Kidney glomerular epithelial cell (primary cell): ENCODE results near the gene ZNF219.

ENCODE experiments used
- DNase-seq: peaks from one replicate; lab custom pipeline; 2025; lab: John Stamatoyannopoulos, UW

ZNF219 gene

GRCh38 chr14:21087294-21088091 is 11.0 kb downstream of the ZNF219 start:
- peak; percentile 82 for DNase-seq

DNA sequence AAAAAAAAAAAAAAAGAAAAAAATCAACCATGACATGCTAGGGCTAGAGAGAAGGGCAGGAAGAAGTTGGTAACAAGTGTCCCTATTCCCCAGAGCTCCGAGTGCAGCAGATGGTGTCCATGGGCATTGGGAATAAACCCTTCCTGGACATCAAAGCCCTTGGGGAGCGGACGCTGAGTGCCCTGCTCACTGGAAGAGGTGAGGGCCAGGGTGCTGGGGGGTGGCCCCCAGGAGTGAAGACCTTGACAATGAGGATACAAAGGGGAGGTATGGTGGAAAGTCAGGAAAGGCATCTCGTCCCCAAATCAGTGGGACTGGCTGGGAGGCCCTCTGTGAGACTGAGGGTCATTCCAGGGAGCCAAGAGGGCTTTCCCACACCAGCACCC is 11.6 kb downstream of the ZNF219 start:
- no peak for DNase-seq

GRCh38 chr14:21084998-21085853 is 13.2 kb downstream of the ZNF219 start:
- peak; percentile 91 for DNase-seq

DNA sequence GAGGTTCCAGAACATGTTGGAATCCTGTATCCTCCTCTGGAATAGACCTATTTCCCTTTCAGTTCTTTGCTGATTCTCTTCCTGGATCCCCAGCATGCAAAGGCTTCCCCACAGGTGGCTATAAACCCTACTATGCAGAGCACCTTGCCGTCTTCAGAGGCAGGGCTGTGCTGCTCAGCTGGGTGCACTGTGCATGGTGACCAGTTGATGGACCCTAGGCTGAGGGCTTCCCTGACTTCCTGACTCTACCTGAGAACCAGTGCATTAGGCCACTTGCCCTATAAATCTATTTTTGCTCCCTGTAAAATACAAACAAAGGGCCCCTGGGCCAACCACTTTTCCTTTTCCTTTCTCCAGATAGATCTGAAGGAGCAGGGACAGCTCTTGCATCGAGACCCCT is 14.1 kb downstream of the ZNF219 start:
- no peak for DNase-seq

GRCh38 chr14:21083565-21084325 is 14.7 kb downstream of the ZNF219 start:
- no peak for DNase-seq

- DNase-seq, result no peak
Measured at GRCh38 chr14:21081521-21082142, 16.8 kb downstream of the ZNF219 start.

- no peak for DNase-seq
Measured at GRCh38 chr14:21078726-21079125, 19.7 kb downstream of the ZNF219 start.

DNA sequence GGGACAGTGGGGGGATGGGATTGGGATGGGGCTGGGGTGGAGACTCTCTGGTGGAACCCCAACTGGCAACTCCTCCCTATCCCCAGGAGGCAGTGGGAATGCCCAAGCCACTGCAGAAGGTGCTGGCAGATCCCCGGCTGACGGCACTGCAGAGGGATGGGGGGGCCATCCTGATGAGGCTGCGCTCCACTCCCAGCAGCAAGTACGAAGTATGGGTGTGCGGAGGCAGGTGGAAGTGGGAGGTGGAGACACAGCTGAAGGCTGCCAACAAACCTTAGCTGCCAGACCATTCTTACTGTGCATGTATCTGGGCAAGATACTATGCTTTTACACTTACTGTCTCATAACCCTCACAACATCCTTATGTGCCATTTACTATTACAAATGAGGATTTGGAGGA is 20.2 kb downstream of the ZNF219 start:
- no peak for DNase-seq

DNA sequence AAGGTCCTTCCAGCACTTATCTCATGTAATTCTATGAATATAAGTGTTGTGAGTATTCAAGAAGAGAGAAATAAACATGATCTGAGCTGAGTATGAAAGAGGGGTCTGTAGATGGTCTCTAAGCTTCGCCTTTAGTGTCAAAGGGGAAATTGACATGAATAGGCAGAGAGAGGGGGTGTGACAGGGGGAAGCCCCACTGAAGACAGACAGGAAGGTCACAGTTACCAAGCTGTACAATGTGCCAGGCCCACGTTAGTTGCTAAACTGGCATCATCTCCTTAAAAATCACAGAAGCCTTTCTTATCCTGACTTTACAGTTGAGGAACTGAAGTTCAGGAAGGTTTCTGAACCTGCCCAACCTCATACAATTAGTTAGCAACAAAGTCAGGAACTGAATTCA is 20.8 kb downstream of the ZNF219 start:
- no peak for DNase-seq

GRCh38 chr14:21075719-21076437 is 22.6 kb downstream of the ZNF219 start:
- DNase-seq, result no peak

- DNase-seq, result no peak
Measured at GRCh38 chr14:21074398-21075272, 23.8 kb downstream of the ZNF219 start.

- DNase-seq, result no peak
Measured at GRCh38 chr14:21073921-21074320, 24.5 kb downstream of the ZNF219 start.

GRCh38 chr14:21072781-21073339 is 25.6 kb downstream of the ZNF219 start:
- DNase-seq, result no peak

- DNase-seq, result peak; percentile 32
Measured at GRCh38 chr14:21072031-21072473, 26.4 kb downstream of the ZNF219 start.

- DNase-seq, result peak; percentile 74
Measured at GRCh38 chr14:21071225-21072030, 27.0 kb downstream of the ZNF219 start.

DNA sequence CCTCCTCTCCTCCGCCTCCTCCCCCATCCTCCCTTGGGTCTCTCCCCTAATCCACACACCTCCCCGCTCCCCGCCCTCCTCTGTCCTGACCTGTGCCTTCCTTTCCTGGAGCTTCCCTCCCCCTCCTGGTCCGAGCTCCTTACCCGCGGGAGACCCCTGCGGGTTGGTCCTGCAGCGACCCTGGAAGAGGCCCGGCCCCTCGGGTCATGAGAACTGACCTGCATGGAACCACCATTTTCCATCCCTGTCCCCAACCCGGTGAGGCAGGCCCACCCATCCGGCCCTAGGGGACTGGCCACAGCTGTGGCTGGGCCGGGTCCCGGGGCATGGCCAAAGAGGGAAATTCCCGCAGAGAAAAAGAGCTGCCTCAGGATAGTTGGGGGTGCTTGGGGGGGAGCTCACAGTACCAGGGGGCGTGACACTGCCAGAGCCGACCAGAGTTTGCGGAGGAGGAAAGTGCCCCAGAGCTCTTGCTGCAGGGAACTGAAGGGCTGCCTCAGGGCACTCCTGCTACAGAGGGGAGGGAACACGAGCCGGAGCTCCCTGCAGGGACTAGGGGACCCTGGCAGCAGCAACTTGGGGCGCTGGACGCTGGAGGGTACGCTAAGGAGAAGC is 27.7 kb downstream of the ZNF219 start:
- DNase-seq, result peak; percentile 66

GRCh38 chr14:21070083-21070609 is 28.3 kb downstream of the ZNF219 start, which contains the start of gene ARHGEF40:
Gene ARHGEF40, plus strand, starts transcription at chr14:21070304. Its CDS starts 93 bp downstream, at chr14:21070397.
- no peak for DNase-seq
